ENCODE results near the gene ST7L. TPM values are rescaled to one million over a fixed set of nuclear protein-coding genes. Genes with fewer than 3 reads are reported as not detected.

The ST7L gene
- total RNA-seq, 1 experiment from 2014 or later, result 13.6 TPM

GRCh38 chr1:112496290-112496689 is 122.7 kb downstream of the ST7L start:
- H3K27me3 ChIP-seq (replicated peaks; ENCODE audit: control insufficient read depth, insufficient read depth, low read length), result no peaks in the 10 kb centered on the region
- peaks cover 3% of the 10 kb centered on the region for H3K27me3 Mint-ChIP-seq (ENCODE audit: insufficient read depth, unreplicated experiment)
- ChIA-PET CTCF (no interaction called here), POLR2A (no interaction called here)
- intact Hi-C loops (cut with micrococcal nuclease; ENCODE audit: unreplicated experiment), result no loop called here
- no peak for TF ChIP-seq CTCF (IDR thresholded peaks at IDR 0.05; ENCODE audit: insufficient read depth in 1 of 2, low read depth in 1 of 2, low read length in 1 of 2, severe bottlenecking in 1 of 2, unreplicated experiment in 1 of 2)
- BruUV-seq (replicated peaks), result no TSS peak
- H3K4me1 ChIP-seq, result no peaks in the 10 kb centered on the region
- no peak overlapping the region for H3K27ac Mint-ChIP-seq (ENCODE audit: unreplicated experiment)
- H3K4me3 Mint-ChIP-seq (ENCODE audit: unreplicated experiment), result no peak overlapping the region
- H3K36me3 Mint-ChIP-seq (ENCODE audit: insufficient read depth, unreplicated experiment), result no peaks in the 10 kb centered on the region
- no peak overlapping the region for H3K4me3 ChIP-seq (ENCODE audit: low read depth, low read length)
- H3K9me3 Mint-ChIP-seq (ENCODE audit: unreplicated experiment), result no peaks in the 10 kb centered on the region
- no peaks in the 10 kb centered on the region for H3K36me3 ChIP-seq (ENCODE audit: control insufficient read depth, insufficient read depth, low read length)
- no peak for DNase-seq
- no peaks in the 10 kb centered on the region for H3K9me3 ChIP-seq
- H3K4me1 Mint-ChIP-seq (ENCODE audit: low read depth, unreplicated experiment), result no peaks in the 10 kb centered on the region

GRCh38 chr1:112493351-112493750 is 125.6 kb downstream of the ST7L start:
- no peaks in the 10 kb centered on the region for H3K36me3 ChIP-seq (ENCODE audit: control insufficient read depth, insufficient read depth, low read length)
- no peaks in the 10 kb centered on the region for H3K9me3 Mint-ChIP-seq (ENCODE audit: unreplicated experiment)
- H3K27ac Mint-ChIP-seq (ENCODE audit: unreplicated experiment), result no peak overlapping the region
- no peak for DNase-seq
- H3K4me1 ChIP-seq, result no peaks in the 10 kb centered on the region
- POLR2A ChIA-PET, result no interaction called here
- H3K4me3 ChIP-seq (ENCODE audit: low read depth, low read length), result no peak overlapping the region
- no peaks in the 10 kb centered on the region for H3K36me3 Mint-ChIP-seq (ENCODE audit: insufficient read depth, unreplicated experiment)
- TF ChIP-seq CTCF (IDR thresholded peaks at IDR 0.05; ENCODE audit: insufficient read depth in 1 of 2, low read depth in 1 of 2, low read length in 1 of 2, severe bottlenecking in 1 of 2, unreplicated experiment in 1 of 2), result no peak
- H3K9me3 ChIP-seq, result no peaks in the 10 kb centered on the region
- H3K4me3 Mint-ChIP-seq (ENCODE audit: unreplicated experiment), result no peak overlapping the region
- H3K4me1 Mint-ChIP-seq (ENCODE audit: low read depth, unreplicated experiment), result no peaks in the 10 kb centered on the region
- peaks cover 3% of the 10 kb centered on the region for H3K27me3 Mint-ChIP-seq (ENCODE audit: insufficient read depth, unreplicated experiment)
- intact Hi-C loops (cut with micrococcal nuclease; ENCODE audit: unreplicated experiment), result no loop called here
- BruUV-seq (replicated peaks), result no TSS peak
- H3K27me3 ChIP-seq (replicated peaks; ENCODE audit: control insufficient read depth, insufficient read depth, low read length), result no peaks in the 10 kb centered on the region
- CTCF ChIA-PET, result no interaction called here

DNA sequence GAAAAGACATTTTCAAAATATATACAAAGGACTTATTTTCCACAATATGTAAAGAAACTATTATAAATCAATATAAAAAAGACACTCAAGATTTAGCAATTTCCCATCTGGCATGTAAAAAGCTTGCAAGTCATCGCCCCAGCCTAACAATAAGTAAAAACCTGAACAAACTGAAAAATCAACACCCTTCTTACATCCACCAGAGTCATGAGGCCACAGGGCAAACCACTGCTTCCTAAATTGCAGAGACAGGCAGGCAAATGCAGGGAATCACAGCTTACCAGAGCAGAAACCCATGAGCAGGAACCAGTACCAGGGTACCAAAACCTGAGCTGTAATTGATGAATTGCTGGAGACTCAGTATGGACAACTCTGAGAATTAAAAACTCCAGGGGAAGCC is 126.9 kb downstream of the ST7L start:
- no peaks in the 10 kb centered on the region for H3K36me3 ChIP-seq (ENCODE audit: control insufficient read depth, insufficient read depth, low read length)
- ChIA-PET POLR2A (no interaction called here), CTCF (no interaction called here)
- BruUV-seq (replicated peaks), result no TSS peak
- H3K27me3 ChIP-seq (replicated peaks; ENCODE audit: control insufficient read depth, insufficient read depth, low read length), result no peaks in the 10 kb centered on the region
- no peak overlapping the region for H3K27ac Mint-ChIP-seq (ENCODE audit: unreplicated experiment)
- DNase-seq, result no peak
- no peaks in the 10 kb centered on the region for H3K4me1 Mint-ChIP-seq (ENCODE audit: low read depth, unreplicated experiment)
- no peaks in the 10 kb centered on the region for H3K4me1 ChIP-seq
- TF ChIP-seq CTCF (IDR thresholded peaks at IDR 0.05; ENCODE audit: insufficient read depth in 1 of 2, low read depth in 1 of 2, low read length in 1 of 2, severe bottlenecking in 1 of 2, unreplicated experiment in 1 of 2), result no peak
- H3K36me3 Mint-ChIP-seq (ENCODE audit: insufficient read depth, unreplicated experiment), result no peaks in the 10 kb centered on the region
- no peaks in the 10 kb centered on the region for H3K9me3 Mint-ChIP-seq (ENCODE audit: unreplicated experiment)
- intact Hi-C loops (cut with micrococcal nuclease; ENCODE audit: unreplicated experiment), result no loop called here
- H3K4me3 Mint-ChIP-seq (ENCODE audit: unreplicated experiment), result no peak overlapping the region
- no peaks in the 10 kb centered on the region for H3K9me3 ChIP-seq
- H3K4me3 ChIP-seq (ENCODE audit: low read depth, low read length), result no peak overlapping the region
- H3K27me3 Mint-ChIP-seq (ENCODE audit: insufficient read depth, unreplicated experiment), result peaks cover 3% of the 10 kb centered on the region

Measured in Caco-2 (cell line).